Endometrial microvascular endothelial cells (primary cell): Measurements from ENCODE around the gene OCA2. TPM values are rescaled to one million over a fixed set of nuclear protein-coding genes. Genes with fewer than 3 reads are reported as not detected.

ENCODE experiments used
- in situ Hi-C: cut with HindIII; loops from 2 replicates; pipeline ENCODE4 v1.10.0; 2017; ENCODE audit warnings: low sequenced_read_pairs, low pct_unique_long_range_greater_than_20kb; ENCODE audit errors: inconsistent ontology term
- total RNA-seq: library from RNA; depleted of rRNA; stranded (reverse); fragments of >200 nt; gene quantifications from one replicate; pipeline ENCODE4 v1.2.3, GENCODE V29; 2015; ENCODE audit errors: inconsistent ontology term

The OCA2 gene
- total RNA-seq, 1 donor from 2014 or later, result not detected

DNA sequence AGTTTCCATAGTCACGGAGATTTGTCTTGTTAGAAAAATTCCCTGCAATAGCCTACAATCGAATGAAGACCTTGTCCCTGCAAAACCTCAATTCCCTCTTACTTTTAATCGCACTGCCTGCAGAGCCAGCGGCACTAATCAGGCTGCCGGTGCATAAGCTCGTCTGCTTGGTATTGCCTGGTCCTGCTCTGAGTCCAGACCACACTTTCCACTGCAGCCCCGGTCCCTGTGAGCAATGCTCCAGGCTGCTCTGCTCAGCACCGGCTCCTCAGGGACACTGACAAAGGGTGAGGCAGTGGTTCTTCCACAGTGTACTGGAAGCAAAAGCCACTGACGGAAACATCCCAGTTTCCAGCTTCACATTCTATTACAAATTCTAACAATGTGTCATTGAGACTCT, 164.3 kb downstream of the OCA2 start:
- in situ Hi-C loops, result no loop called here

DNA sequence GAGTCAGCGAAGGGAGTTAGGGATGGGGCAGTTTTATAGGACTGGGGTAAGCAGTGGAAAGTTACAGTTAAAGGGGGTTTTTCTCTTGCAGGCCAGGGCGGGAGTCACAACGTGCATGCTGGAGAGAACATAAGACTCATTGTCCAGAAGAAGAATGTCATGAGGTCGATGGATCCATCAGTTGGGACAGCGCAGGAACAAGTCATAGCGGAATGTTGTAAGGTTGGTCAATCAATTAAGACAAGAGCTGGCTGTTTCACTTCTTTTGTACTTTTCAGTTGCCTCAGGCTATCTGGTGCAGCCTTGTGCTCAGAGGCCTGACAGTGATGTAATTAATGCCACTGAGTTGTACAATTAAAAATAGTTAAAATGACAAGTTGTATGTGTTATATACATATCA, 165.6 kb downstream of the OCA2 start:
- in situ Hi-C loops, result no loop called here

DNA sequence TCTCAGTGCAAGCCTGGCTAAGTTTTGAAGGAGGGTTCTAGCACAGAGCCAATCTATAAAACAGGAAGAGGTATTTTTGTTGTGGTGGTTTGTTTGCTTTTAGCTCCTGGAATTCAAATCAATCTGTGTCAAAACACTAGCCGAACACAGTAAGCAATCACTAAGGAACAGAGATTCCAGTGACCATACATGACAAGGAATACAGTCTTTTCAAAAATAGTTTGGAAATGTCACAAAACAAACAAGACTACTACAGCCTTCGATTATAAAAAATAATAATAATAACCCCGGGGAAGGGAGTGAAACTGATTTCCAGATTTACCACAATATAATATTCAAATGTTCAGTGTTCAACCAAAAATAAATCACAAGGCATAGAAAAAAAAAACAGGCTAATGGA, 166.5 kb downstream of the OCA2 start:
- in situ Hi-C loops, result no loop called here

DNA sequence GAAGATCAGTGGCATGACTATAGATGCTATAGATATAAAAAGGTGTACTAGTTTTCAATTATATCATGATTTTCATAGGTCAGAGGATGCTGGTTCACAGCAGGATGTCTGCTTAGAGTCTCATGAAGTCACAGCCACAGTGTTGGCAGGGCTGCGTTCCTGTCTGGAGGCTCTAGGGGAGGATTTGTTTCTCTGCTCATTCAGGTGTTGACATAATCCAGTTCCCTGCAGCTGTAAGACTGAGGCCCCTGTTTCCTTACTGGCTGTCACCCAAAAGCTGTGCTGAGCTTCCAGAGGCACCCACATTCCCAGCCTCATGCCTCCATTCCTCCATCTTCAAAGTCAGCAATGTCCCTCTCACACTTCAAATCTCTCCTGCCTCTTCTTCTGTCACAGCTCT, 170.7 kb downstream of the OCA2 start:
- in situ Hi-C loops, result no loop called here

DNA sequence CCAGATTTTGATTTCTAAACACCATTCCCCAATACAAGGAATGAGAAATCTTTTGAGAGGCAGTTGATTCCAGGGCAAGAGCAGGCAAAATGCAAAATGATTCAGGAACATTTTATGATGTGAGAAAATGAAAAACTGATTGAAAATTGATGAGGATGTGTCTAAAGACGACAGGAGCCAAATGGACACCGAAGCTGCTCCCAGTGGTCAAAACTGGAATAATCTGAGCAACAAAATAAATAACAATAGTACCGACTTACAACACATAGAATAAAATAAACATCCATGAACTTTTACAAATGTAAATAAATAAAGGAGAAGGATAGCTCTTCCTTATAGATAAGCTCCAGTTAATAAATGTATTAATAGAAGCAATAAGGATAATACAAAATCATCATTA, 186.8 kb downstream of the OCA2 start:
- in situ Hi-C loops, result no loop called here

DNA sequence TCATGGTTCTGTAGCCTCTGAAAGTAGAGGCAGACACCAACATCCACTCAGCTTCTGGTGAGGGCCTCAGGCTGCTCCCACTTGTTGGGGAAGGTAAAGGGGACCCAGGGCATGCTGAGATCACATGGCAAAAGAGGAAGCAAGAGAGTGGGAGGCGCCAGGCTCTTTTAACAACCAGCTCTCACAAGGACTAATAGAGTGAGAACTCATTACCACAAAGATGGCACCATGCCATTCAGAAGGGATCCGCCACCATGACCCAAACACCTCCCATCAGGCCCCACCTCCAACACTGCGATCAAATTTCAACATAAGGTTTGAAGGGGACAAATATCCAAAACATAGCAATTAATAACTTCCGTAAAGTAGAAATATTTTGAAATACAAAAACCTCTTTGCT, 192.3 kb downstream of the OCA2 start:
- in situ Hi-C loops, result no loop called here

DNA sequence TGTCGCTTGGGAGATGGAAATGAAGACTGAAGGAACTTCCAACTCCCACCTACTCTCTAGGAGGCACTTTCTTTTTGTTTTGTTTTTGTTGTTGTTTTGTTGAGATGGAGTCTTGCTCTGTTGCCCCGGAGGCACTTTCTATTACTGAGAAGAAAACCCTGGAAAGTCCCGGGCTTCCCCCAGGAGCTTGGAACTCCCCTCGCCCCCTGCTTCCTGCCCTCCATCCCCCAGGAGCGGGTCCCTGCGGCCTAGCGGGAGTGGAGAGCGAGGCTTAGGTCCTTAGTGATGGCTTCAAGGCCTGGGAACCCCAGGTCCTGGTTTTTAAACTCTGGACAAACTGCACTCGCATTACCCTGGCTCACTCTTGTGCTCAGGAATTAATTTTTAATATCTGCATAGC, 195.7 kb downstream of the OCA2 start:
- in situ Hi-C loops, result no loop called here

DNA sequence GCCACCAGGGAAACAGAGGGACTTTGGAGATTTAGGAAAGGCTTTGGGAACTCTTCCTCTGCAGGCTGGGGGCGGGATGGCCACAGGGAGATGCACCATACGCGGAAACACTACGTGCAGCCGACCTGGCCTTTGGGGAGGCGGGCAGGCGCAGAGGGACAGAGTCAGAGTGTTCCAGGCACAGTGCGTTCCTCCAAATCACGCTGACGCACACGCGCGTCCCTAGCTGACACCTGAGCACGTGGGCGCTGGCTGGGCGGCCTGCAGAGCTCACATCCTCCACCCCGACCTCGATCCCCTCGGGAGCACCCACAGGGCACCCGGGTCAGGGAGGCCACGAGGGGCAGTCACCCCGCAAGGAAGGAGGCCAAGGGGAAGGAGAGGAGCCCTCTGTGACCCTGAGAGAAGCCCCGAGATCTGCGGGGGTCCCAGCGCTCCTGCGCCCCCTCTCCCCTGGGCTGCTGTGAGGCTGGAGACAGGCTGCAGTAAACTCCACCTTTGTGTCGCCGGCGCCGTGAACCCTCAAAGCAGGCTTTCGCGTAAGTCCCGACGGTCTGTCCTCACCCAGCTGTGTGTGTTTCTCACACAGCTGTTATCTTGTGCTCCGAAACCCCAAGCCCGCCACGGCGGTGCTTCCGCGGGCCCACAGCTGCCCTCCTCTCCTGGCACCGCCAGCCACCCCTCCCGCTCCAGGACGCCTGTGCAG, 196.3 kb downstream of the OCA2 start:
- in situ Hi-C loops, result no loop called here

DNA sequence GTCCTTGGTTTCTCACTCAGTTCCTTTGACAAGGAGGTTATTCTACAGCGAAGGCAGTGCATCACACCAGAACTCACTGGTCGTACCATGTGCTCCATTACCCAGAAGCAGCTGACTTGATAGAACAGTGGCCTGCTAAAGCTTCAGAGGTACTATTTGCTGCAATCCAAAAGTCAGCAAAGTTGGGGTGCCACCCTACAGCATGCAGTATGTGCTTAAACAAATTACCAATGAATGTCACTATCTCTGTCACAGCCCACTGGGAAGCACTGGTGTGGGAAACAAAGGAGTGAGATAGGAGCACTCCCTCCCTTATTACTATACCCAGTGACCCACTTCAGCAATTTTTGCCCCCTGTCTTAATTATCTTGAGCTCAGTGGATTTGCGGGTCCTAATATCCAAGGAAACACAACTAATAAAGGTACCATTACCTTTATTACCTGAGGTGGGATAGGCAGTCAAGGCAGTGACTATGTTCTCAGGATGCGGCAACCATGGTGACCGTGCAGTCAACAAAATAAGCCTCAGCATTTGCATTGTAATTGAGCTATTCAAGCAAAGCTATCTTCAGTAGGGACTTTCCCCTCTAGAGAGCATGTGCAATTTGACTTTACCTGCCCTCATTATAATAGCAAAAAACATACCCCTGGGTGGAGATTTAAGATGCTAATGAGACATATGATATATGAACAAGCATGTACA, 199.4 kb downstream of the OCA2 start:
- in situ Hi-C loops, result no loop called here

DNA sequence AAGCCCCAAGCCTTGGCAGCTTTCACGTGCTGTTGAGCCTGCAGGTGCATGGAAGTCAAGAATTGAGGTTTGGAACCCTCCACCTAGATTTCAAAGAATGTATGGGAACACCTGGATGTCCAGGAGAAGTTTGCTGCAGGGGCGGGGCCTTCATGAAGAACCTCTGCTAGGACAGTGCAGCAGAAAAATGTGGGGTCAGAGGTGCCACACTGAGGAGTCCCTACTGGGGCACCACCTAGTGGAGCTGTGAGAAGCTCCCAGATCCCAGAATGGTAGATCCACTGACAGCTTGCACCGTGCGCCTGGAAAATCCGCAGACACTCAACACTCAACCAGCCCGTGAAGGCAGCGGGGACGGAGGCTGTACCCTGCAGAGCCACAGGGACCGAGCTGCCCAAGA, 201.6 kb downstream of the OCA2 start:
- in situ Hi-C loops, result no loop called here

DNA sequence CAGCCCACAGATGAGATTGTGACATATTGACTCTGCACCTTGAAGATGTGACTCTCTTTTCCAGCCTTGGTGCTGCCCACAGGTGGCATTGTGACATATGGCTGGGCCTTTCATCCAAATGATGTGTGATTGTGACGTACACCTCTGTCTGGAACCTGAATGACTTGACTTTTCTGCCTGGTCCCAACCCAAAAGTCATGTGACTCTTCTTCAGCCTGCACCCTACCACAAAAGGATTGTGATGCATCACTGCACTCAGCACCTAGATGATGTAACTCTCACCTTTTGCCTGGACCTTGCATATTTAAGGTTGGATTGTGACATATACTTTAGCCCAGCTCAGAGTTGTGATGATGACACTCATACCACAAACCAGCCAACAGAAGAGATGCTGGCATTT, 204.5 kb downstream of the OCA2 start:
- in situ Hi-C loops, result no loop called here

DNA sequence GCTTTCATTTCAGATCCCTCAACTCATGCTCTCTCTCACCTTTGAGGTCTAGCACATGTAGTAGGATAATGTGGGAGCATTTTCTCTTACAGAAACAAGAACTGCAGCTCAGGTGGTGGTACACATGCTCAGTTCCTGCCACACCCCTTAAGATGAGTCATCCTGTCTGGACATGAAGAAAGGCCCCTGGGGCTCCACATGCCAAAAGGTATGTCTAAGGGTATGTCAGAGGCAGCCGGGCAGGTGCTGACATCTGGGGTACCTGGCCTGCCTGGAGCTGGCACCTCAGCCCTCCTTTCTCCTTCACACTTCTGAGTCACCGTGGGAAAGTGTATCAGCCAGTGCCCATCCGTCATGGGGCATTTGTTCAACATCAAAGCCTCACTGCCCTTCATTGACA, 209.9 kb downstream of the OCA2 start:
- in situ Hi-C loops, result no loop called here

DNA sequence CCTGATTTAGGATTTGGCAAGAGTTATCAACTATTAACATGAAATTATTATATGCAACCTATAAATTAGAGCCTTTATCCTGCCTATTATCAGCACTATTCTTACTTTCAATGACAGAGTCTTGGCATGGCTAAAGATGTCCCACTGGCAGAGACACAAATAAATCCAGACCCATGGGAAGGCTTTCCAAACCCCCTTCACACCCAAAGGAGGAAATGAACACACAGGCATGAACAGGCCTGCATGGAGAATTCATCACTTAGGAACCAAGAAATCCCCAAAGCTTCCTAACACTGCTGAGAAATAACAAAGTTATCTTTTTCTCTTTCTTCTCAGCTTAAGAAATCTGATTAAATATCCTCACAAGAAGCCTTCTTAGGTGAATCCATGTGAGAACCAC, 213.9 kb downstream of the OCA2 start:
- in situ Hi-C loops, result no loop called here

DNA sequence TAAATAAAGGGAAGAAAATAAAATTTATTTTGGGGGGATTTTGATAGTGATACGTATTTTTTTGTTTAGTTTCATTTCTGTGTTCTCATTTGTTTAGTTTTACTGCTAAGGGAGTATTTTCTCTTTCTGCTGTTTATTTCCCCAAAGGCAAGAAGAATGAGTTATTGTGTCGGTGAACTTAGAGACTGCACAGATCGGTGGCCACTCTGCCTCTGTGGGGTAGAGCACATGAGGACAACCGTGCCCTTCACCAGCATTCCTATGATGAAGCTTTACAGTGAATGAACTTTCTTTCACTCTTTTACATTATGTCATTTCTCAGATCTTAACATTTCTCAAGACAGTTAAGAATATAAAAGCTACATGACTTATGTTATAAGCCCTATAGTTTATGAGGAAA, 214.4 kb downstream of the OCA2 start:
- in situ Hi-C loops, result no loop called here

DNA sequence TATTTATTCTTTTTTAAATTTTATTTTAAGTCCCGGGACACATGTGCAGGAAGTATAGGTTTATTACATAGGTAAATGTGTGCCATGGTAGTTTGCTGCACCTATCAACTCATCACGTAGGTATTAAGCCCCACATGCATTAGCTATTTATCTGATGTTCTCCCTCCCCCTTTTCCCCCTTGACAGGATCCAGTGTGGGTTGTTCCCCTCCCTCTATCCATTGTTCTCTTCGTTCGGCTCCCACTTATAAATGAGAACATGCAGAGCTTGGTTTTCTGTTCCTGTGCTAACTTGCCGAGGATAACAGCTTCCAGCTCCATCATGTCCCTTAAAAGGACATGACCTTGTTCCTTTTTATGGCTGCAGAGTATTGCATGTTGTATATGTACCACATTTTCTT, 220.3 kb downstream of the OCA2 start:
- in situ Hi-C loops, result no loop called here

DNA sequence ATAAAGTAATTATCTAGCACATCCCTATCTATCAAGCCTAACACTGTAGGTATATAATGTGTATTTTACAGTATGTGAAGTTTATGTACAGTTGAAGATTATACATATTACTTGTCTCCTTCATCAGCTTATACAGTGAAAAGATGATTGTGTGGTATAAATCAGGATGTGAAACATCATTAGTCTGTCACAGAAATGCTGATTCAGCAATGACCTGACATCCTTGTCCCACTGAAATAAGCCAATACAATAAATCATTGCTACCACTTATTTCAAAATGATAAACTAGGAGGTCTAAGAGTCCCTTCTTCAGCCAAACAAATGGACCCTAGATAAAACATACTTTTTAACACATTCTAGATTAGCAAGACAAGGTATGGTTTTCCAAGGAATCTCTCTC, 225.3 kb downstream of the OCA2 start:
- in situ Hi-C loops, result no loop called here

DNA sequence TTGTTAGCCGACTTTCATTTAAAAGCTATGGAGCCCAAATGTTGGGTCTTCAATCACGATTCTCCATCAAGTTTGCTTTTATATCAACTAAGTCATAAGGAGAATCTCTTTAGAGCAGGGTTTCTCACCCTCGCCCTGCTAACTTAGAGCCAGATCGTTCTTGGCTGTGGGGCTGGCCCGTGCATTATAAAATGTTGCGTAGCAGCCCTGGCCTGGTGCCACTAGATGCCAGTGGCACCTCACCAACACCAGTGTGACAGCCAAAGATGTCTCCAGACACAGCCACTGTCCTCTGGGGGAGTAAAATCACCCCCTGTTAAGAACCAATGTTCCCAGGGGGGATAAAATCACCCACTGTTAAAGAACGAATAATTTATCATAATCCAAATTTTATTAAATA, 226.1 kb downstream of the OCA2 start:
- in situ Hi-C loops, result no loop called here

DNA sequence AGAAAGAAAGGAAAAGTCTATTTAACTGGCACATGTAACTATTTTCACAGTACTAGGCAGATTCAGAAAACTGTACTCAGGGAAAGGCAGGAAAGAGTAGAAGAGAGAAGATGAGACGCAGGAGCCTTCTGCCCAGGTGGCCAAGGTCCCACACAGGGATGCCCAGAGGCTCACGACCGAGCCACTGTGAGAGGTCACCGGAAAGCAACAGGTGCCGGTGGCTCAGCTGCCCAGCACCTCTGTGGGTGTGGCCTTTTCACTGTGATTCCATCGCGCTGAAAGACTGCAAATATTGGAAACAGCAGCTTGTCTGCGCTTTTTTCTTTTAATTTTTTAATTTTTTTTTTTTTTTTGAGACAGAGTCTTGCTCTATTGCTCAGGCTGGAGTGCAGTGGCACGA, 226.8 kb downstream of the OCA2 start:
- in situ Hi-C loops, result no loop called here

DNA sequence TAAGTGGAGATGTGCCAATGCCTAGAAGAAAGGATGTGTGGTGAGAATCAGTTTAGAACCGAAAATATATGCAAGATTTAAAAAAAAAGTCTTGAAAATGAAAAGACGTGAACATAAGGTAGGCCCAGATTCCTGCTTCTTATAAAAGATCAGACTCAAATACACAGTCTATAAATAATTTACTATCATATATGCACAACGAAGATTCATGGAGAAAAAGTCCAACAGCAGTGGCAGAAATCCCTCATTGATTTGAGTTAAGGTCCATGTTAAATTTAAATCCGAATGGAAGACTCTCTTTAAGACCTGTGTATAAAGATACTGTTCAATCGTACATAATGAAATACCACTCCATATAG, 227.2 kb downstream of the OCA2 start:
- in situ Hi-C loops, result no loop called here

DNA sequence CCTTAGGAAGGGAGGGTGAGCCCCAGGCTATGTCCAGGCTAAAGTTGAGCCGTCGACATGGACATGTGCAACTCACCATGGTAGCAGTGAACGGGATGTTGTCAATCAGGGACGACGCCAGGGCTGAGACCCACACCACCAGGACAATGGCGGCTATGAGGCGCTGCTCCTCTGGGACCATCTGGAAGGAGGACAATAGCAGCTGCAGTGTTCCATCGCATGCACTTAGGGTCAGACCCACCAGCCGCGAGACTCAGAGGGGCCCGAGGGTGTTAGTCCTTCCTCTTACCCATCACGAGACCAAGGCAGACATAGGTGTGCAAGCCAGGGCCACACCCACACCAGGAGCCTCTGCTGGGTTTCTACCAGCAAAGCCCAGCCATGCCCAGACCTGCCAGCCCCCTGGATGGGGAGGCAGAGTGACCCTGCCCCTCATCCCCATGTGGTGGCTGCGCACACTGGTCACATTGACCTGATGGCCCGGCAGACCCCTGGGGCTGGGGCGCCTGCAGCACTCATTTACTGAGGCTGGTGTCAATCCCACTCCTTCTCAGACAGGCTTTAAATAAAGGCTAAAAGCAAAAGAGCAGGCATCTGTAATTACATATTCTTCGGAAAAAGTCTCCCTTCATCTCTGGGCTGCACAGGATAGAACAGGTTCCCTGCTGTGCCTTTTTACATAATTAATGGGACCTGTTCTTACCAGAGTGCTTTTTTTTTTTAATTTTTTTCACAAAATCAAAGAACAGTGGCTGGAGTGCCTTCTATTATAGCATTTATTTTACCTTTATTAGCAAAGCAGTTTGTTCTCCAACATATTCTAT, 227.8 kb downstream of the OCA2 start:
- in situ Hi-C loops, result no loop called here
